OCI-LY7 (cell line): ENCODE data around the gene XPOT. TPM values are rescaled to one million over a fixed set of nuclear protein-coding genes. Genes with fewer than 3 reads are reported as not detected.
A peak's percentile ranks its signal among the peaks of the same experiment; 100 is the strongest.

Experiments
- BruUV-seq: library from RNA; stranded (reverse); fragments of 400-500 nt; replicated peaks from 2 replicates; lab custom pipeline; 2021; lab: Mats Ljungman, UMichigan
- CTCF ChIA-PET: fragments of 300-600 bp; sonication (Branson Sonifier 250); formaldehyde crosslinking; loops from one replicate; lab custom pipeline; 2022; ENCODE audit warnings: antibody characterized with exemption; ENCODE audit not compliant: unreplicated experiment; lab: Charles Lee
- POLR2A ChIA-PET: fragments of 300-600 bp; sonication (Branson Sonifier 250); formaldehyde crosslinking; loops from one replicate; lab custom pipeline; 2022; ENCODE audit warnings: antibody characterized with exemption; lab: Charles Lee
- DNase-seq: peaks from one replicate; pipeline ENCODE4 v3.0.0-alpha.2; 2015; ENCODE audit warnings: low spot score
- H2AFZ ChIP-seq: fragments of 200-600 bp; sonication (generic), shearing (Covaris generic); 2 replicates; pipeline ENCODE4 v1.6.1; 2014; ENCODE audit warnings: mild to moderate bottlenecking, antibody characterized with exemption, low read length, moderate library complexity
- H3K27ac ChIP-seq: fragments of 200-600 bp; sonication (generic); 2 replicates; pipeline ENCODE4 v1.5.1; 2014; ENCODE audit warnings: mixed run types, low read depth, mild to moderate bottlenecking, moderate library complexity, low read length, inconsistent platforms; ENCODE audit not compliant: poor library complexity, severe bottlenecking
- H3K36me3 ChIP-seq: fragments of 200-600 bp; sonication (generic); 2 replicates; pipeline ENCODE4 v1.6.1; 2014; ENCODE audit warnings: mild to moderate bottlenecking, antibody characterized with exemption, low read length, moderate library complexity, mixed read lengths; ENCODE audit not compliant: insufficient read depth
- H3K4me1 ChIP-seq: fragments of 200-600 bp; sonication (generic); 2 replicates; pipeline ENCODE4 v1.5.1; 2014; ENCODE audit warnings: mild to moderate bottlenecking, low read length; ENCODE audit not compliant: insufficient read depth, poor library complexity, severe bottlenecking
- H3K4me2 ChIP-seq: fragments of 200-600 bp; sonication (generic); 2 replicates; pipeline ENCODE4 v1.6.1; 2014; ENCODE audit warnings: mild to moderate bottlenecking, low read length
- H3K4me3 ChIP-seq: fragments of 200-600 bp; sonication (generic); 2 replicates; pipeline ENCODE4 v1.5.1; 2014; ENCODE audit warnings: mild to moderate bottlenecking, low read depth, low read length; ENCODE audit not compliant: poor library complexity, severe bottlenecking
- H3K79me2 ChIP-seq: fragments of 200-600 bp; sonication (generic); 2 replicates; pipeline ENCODE4 v1.6.1; 2016; ENCODE audit warnings: low read depth, mild to moderate bottlenecking, low read length, moderate library complexity, mixed read lengths; ENCODE audit not compliant: insufficient read depth
- H3K9me2 ChIP-seq: fragments of 200-600 bp; sonication (generic); 2 replicates; pipeline ENCODE4 v1.6.1; 2016; ENCODE audit warnings: mild to moderate bottlenecking, low read length, mixed read lengths; ENCODE audit not compliant: insufficient read depth
- H3K9me3 ChIP-seq: fragments of 200-600 bp; sonication (generic); 2 replicates; pipeline ENCODE4 v1.6.1; 2014; ENCODE audit warnings: mild to moderate bottlenecking, mixed run types, low read length, mixed read lengths
- H4K20me1 ChIP-seq: fragments of 200-600 bp; sonication (generic); 2 replicates; pipeline ENCODE4 v1.6.1; 2014; ENCODE audit warnings: mild to moderate bottlenecking, antibody characterized with exemption, low read length, moderate library complexity, mixed read lengths; ENCODE audit not compliant: insufficient read depth
- CTCF ChIP-seq: fragments of 200-600 bp; sonication (generic); conservative IDR thresholded peaks from 2 replicates; pipeline ENCODE4 v1.5.1; 2014; ENCODE audit warnings: mild to moderate bottlenecking, antibody characterized with exemption, low read length, moderate library complexity, mixed read lengths
- EZH2phosphoT487 ChIP-seq: fragments of 200-600 bp; sonication (generic); IDR thresholded peaks from 2 replicates; pipeline ENCODE4 v1.6.1; 2018; ENCODE audit warnings: low read depth, borderline replicate concordance, mild to moderate bottlenecking, mixed run types, antibody characterized with exemption, low read length, moderate library complexity, mixed read lengths
- intact Hi-C: fragments of 100-400 bp; cut with micrococcal nuclease; formaldehyde crosslinking; loops from one replicate; pipeline ENCODE4 v1.10.0; 2022; ENCODE audit not compliant: unreplicated experiment
- total RNA-seq, 2 experiments: library from RNA; depleted of rRNA in 1 of 2; stranded (reverse); fragments of >200 nt in 1 of 2; shearing (Covaris generic) in 1 of 2; gene quantifications; 2 replicates each; pipeline ENCODE4 v1.2.3, GENCODE V29; 2014 to 2022

Gene XPOT
- total RNA-seq, 2 experiments from 2014 or later: 101 to 210 TPM

DNA sequence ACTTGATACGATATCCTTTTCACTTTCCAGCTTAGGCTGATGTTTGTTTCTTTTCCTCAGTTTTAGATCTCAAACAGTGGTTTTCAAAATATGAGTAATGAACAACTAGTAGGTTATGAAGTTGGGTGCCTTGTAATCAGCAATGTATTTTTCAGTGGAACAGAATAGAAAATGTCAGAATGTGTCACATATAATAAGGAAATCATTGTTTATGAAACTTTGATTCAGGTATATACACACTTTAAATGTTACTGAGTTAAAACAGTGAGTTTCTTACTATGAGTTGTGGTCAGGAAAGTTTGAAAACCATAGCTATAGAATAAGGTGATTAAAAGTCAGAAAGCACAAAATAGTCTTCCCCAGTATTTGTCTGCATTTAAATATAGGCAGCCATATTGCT is 87.5 kb downstream of the XPOT start:
- Histone ChIP-seq H3K4me3 (no peak overlapping the region), H3K79me2 (no peaks in the 10 kb centered on the region), H2AFZ (no peak overlapping the region), H3K9me2 (no peaks in the 10 kb centered on the region), H3K4me1 (no peaks in the 10 kb centered on the region), H3K4me2 (no peak overlapping the region), H3K36me3 (peaks cover 96% of the 10 kb centered on the region), H3K9me3 (no peaks in the 10 kb centered on the region), H3K27ac (no peak overlapping the region), H4K20me1 (no peaks in the 10 kb centered on the region)
- TF ChIP-seq EZH2phosphoT487: no peak
- no peak for TF ChIP-seq CTCF
- intact Hi-C loops: loop anchor here (5.0 kb wide), 1 partner anchor 64 kb away; no protein-coding TSS in a partner anchor
- no TSS peak for BruUV-seq
- CTCF ChIA-PET: no interaction called here
- POLR2A ChIA-PET: no interaction called here
- no peak for DNase-seq

DNA sequence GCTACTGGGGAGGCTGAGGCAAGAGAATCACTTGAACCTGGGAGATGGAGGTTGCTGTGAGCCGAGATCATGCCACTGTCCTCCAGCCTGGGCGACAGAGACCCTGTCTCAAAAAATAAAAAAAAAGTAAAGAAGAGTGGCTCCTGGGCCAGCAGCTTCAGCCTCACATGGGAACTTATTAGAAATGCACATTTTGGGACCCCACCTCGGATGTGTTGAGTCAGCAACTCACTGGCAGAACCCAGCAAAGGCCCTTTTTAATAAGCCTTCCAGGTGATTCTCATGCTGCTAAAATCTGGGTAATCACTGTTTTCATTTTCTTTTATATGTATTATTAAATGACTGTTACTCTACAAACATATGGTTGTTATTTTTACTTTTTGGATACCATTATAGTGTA is 89.3 kb downstream of the XPOT start:
- intact Hi-C loops: loop anchor here (5.0 kb wide), 1 partner anchor 66 kb away; no protein-coding TSS in a partner anchor
- TF ChIP-seq CTCF: no peak
- no peak for TF ChIP-seq EZH2phosphoT487
- H3K4me1 ChIP-seq: no peaks in the 10 kb centered on the region
- H3K36me3 ChIP-seq: peaks cover 96% of the 10 kb centered on the region
- no peaks in the 10 kb centered on the region for H3K79me2 ChIP-seq
- BruUV-seq: no TSS peak
- H3K9me3 ChIP-seq: no peaks in the 10 kb centered on the region
- CTCF ChIA-PET: no interaction called here
- no peak overlapping the region for H3K27ac ChIP-seq
- no peak for DNase-seq
- no peak overlapping the region for H3K4me3 ChIP-seq
- H4K20me1 ChIP-seq: no peaks in the 10 kb centered on the region
- POLR2A ChIA-PET: no interaction called here
- no peak overlapping the region for H3K4me2 ChIP-seq
- no peaks in the 10 kb centered on the region for H3K9me2 ChIP-seq
- H2AFZ ChIP-seq: no peak overlapping the region

DNA sequence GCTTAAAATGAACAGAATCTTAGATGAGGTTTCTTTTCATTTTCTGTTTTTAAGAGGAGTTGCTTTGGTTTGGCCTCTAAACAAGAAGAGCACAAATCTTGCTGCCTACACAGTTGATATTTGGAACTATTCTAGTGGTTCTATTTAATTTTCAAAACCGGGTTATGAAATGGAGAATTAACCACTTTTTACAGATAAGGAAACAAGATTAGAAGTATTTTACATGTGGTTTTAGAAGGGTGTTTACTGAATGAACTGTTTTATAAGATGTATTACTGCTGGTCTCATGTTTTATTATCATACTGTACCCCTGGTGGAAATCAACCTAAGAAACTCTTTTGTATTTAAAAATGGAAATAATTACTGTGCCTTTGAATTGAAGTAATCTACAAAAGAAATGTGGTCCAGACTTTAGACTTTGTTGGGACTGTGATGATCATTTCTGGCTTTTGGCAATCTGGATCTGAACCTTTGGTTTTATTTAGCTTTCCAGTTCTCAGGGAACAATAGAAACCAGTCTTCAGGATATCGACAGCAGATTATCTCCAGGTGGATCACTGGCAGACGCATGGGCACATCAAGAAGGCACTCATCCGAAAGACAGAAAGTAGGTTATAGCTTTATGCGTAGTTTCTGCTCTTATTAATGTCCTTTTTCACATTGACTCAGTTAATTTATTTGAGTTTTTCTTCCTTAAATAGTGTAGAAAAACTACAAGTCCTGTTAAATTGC is 91.0 kb downstream of the XPOT start:
- ChIA-PET CTCF (no interaction called here), POLR2A (interaction anchor here (0.6 to 1.5 kb wide), 8 partner anchors 10 to 91 kb away, joined by 3 to 5 read pairs (median 3); no protein-coding TSS in a partner anchor)
- no peaks in the 10 kb centered on the region for H4K20me1 ChIP-seq
- H3K79me2 ChIP-seq: no peaks in the 10 kb centered on the region
- intact Hi-C loops: loop anchor here (5.0 kb wide), 1 partner anchor 68 kb away; no protein-coding TSS in a partner anchor
- no peaks in the 10 kb centered on the region for H3K9me2 ChIP-seq
- no peak overlapping the region for H3K27ac ChIP-seq
- H3K4me1 ChIP-seq: no peaks in the 10 kb centered on the region
- BruUV-seq: TSS peak; percentile 6
- no peak for DNase-seq
- H3K9me3 ChIP-seq: no peaks in the 10 kb centered on the region
- no peak overlapping the region for H2AFZ ChIP-seq
- no peak for TF ChIP-seq EZH2phosphoT487
- no peak for TF ChIP-seq CTCF
- no peak overlapping the region for H3K4me3 ChIP-seq
- H3K36me3 ChIP-seq: peaks cover 96% of the 10 kb centered on the region
- no peak overlapping the region for H3K4me2 ChIP-seq
